Activated CD8-positive, alpha-beta memory T cell treated with anti-CD3 and anti-CD28 coated beads, Interleukin-2, amount 50 U/mL, for 24 hours (primary cell): ENCODE data around the gene PGR.
"Not testable (repeated sequence)": the region's sequence is repeated elsewhere in the genome, so short reads cannot be mapped to it uniquely, and the experiment has no call there.

Experiments
- DNase-seq: peaks from one replicate; pipeline ENCODE4 v3.0.0-alpha.2; 2020; ENCODE audit errors: extremely low read depth

Gene PGR

GRCh38 chr11:101082813-101083212, 46.8 kb downstream of the PGR start:
- DNase-seq, result no peak

GRCh38 chr11:101063706-101064105, 65.9 kb downstream of the PGR start:
- DNase-seq, result no peak

GRCh38 chr11:101061606-101062005, 68.0 kb downstream of the PGR start:
- no peak for DNase-seq

GRCh38 chr11:101059331-101059730, 70.3 kb downstream of the PGR start:
- DNase-seq, result no peak

GRCh38 chr11:101053492-101053891, 76.1 kb downstream of the PGR start:
- no peak for DNase-seq

- DNase-seq, result no peak
These were observed 77.9 kb downstream of the PGR start for GRCh38 chr11:101051677-101052076.

GRCh38 chr11:101049813-101050212, 79.8 kb downstream of the PGR start:
- no peak for DNase-seq

- DNase-seq, result no peak
These were observed 80.5 kb downstream of the PGR start for GRCh38 chr11:101049123-101049522.

GRCh38 chr11:101048479-101048878, 81.1 kb downstream of the PGR start:
- no peak for DNase-seq

GRCh38 chr11:101046947-101047346, 82.7 kb downstream of the PGR start:
- DNase-seq, result no peak

GRCh38 chr11:101045415-101045814, 84.2 kb downstream of the PGR start:
- no peak for DNase-seq

- DNase-seq, result no peak
These were observed 85.7 kb downstream of the PGR start for GRCh38 chr11:101043940-101044339.

- no peak for DNase-seq
These were observed 93.7 kb downstream of the PGR start for GRCh38 chr11:101035872-101036271.

- DNase-seq, result no peak
These were observed 95.5 kb downstream of the PGR start for GRCh38 chr11:101034076-101034475.

GRCh38 chr11:101032991-101033390, 96.6 kb downstream of the PGR start:
- no peak for DNase-seq

- no peak for DNase-seq
These were observed 97.9 kb downstream of the PGR start for GRCh38 chr11:101031713-101032112.

- DNase-seq, result no peak
These were observed 98.9 kb downstream of the PGR start for GRCh38 chr11:101030692-101031091.

- DNase-seq, result no peak
These were observed 99.6 kb downstream of the PGR start for GRCh38 chr11:101030015-101030414.

GRCh38 chr11:101028644-101029043, 101.0 kb downstream of the PGR start:
- no peak for DNase-seq

GRCh38 chr11:101022256-101022655, 107.4 kb downstream of the PGR start:
- DNase-seq, result no peak

GRCh38 chr11:101019870-101020269, 109.7 kb downstream of the PGR start:
- DNase-seq, result no peak

- DNase-seq, result no peak
These were observed 114.9 kb downstream of the PGR start for GRCh38 chr11:101014600-101015285.

- DNase-seq, result not testable (repeated sequence)
These were observed 115.9 kb downstream of the PGR start for GRCh38 chr11:101013702-101014101.

- DNase-seq, result no peak
These were observed 117.7 kb downstream of the PGR start for GRCh38 chr11:101011881-101012280.
